Measurements from ENCODE around the gene LRMDA.

Gene LRMDA

DNA sequence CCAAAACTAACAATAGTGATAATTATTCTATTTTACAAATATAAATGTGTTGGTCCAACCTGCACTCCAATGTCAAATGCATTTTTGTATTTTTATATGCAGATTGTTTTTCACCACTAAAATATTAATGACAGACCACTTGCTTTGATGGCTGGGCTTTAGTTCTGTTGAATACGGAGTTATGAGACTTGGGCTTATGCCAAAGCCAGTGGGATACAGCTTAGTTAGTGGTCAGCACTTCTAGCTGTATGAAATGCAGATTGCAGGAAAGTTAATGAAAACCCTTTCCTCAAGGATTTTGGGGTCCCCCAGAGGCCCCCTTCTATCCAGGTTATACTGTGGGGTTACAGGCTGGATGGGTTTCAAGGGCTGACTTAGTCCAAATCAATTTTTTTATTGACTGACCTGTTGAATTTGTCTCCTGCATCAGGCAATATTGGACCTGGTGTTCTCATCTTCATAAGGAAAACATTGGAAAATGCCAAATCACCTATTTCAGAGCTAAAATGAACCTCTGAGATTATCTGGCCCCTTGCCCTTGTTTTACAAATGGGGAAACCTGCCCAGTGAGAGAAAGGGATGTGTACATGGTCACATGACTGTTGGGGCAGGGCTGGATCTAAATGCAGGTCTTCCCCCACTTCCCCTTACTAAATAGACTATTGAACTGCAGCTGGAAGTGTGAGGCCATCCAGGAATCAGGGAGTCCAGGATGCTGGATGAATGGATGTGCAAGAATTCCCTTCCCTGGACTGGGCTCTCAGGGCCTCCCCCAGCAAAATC, 1120.9 kb downstream of the LRMDA start:
- Mint-ChIP-seq H3K27ac (peak overlapping the region; percentile 64 to 76 (median 74)), H3K27me3 (ENCODE audit: low read depth) (peaks cover 9% of the 10 kb centered on the region), H3K36me3 (ENCODE audit: low read depth) (no peaks in the 10 kb centered on the region), H3K9me3 (no peaks in the 10 kb centered on the region), H3K4me1 (peaks cover 67% of the 10 kb centered on the region), H3K4me3 (no peak overlapping the region)
- TF ChIP-seq, protein P1, sequence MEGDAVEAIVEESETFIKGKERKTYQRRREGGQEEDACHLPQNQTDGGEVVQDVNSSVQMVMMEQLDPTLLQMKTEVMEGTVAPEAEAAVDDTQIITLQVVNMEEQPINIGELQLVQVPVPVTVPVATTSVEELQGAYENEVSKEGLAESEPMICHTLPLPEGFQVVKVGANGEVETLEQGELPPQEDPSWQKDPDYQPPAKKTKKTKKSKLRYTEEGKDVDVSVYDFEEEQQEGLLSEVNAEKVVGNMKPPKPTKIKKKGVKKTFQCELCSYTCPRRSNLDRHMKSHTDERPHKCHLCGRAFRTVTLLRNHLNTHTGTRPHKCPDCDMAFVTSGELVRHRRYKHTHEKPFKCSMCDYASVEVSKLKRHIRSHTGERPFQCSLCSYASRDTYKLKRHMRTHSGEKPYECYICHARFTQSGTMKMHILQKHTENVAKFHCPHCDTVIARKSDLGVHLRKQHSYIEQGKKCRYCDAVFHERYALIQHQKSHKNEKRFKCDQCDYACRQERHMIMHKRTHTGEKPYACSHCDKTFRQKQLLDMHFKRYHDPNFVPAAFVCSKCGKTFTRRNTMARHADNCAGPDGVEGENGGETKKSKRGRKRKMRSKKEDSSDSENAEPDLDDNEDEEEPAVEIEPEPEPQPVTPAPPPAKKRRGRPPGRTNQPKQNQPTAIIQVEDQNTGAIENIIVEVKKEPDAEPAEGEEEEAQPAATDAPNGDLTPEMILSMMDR (IDR thresholded peaks at IDR 0.05; ENCODE audit: unreplicated experiment in 3 of 3) = no peak

DNA sequence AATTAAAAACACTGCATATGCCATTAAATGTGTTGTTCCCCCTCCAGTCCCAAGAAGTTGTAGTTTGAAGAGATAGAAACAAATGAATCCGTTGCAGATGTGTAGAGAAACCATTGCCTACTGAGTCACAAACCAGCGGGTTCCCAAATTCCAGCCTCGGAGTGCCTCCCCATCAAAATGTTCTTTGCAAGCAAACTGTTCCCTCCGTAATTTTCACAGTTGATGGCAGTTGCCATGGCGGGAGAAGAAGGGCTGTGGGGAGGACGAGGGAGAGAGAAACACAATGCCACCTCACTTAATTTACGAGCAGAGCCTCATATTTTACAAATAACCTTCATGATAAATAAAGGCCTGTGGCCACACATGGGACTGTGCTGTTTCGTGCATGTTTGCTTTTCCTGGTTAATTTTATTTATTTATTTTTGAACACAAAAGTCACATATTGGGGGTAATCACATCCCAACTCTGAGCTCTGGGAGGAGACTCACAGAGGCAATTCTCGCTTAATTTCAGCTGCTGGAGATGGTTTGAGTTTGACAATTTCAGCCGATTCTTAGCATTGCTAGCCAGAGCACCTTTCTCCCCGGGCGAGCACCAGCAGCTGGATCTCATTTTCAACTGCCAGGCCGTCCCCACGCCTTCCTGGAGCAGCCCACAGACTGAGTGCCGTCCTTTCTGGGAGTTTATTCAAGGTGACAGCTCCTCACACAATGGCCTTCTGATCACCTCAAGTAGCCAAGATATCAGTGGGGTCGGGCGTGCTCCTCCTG, 1122.0 kb downstream of the LRMDA start:
- Mint-ChIP-seq H3K4me1 (peaks cover 56% of the 10 kb centered on the region), H3K4me3 (no peak overlapping the region), H3K36me3 (ENCODE audit: low read depth) (no peaks in the 10 kb centered on the region), H3K27ac (peak overlapping the region; percentile 64 to 76 (median 68)), H3K9me3 (no peaks in the 10 kb centered on the region), H3K27me3 (ENCODE audit: low read depth) (peaks cover 9% of the 10 kb centered on the region)
- TF ChIP-seq, protein P1 (IDR thresholded peaks at IDR 0.05; ENCODE audit: unreplicated experiment in 3 of 3) = no peak

DNA sequence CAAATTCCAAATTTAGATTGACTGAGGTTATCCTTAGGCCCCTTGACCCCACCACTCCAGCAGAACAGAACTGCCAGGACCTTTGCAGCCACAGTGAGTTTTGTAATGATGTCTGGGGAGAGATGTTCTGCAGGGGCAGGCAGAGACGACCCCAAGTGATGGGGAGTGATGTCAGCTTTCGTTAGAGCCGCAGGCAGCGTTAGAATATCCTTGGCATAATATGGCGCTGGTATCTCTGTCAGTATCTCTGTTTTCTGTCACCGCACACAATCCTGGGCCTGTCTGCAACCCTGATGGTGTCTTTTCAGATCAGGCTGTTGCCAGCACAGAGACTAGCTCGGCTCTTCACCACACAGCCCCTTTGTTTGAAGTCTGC, 1122.6 kb downstream of the LRMDA start:
- Mint-ChIP-seq H3K4me3 (no peak overlapping the region), H3K27ac (peak overlapping the region; percentile 14 to 76 (median 68)), H3K27me3 (ENCODE audit: low read depth) (peaks cover 4% of the 10 kb centered on the region), H3K36me3 (ENCODE audit: low read depth) (no peaks in the 10 kb centered on the region), H3K4me1 (peaks cover 50% of the 10 kb centered on the region), H3K9me3 (no peaks in the 10 kb centered on the region)
- TF ChIP-seq, protein P1 (IDR thresholded peaks at IDR 0.05; ENCODE audit: unreplicated experiment in 3 of 3) = no peak

DNA sequence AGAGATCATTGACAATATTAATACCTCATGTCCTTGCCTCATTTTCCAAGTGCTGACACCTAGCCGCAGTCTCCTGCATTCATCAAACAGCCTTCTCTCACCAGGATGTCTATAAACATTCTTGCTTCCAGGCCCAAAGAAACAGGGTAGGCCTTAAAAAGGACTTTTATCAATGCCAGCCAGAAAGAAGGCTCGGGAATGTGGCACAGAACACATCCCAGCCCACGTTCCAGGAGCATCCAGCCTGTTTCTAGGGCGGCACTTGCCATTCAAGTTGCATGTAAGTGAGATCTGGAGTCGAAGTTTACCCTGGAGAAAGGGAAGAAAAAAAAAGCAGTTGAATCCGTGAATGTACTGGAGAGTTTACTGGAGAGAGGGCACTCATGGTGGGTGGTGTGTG, 1123.1 kb downstream of the LRMDA start:
- H3K36me3 Mint-ChIP-seq (ENCODE audit: low read depth) = no peaks in the 10 kb centered on the region
- no peak overlapping the region for H3K4me3 Mint-ChIP-seq
- TF ChIP-seq, protein P1 (IDR thresholded peaks at IDR 0.05; ENCODE audit: unreplicated experiment in 3 of 3) = no peak

DNA sequence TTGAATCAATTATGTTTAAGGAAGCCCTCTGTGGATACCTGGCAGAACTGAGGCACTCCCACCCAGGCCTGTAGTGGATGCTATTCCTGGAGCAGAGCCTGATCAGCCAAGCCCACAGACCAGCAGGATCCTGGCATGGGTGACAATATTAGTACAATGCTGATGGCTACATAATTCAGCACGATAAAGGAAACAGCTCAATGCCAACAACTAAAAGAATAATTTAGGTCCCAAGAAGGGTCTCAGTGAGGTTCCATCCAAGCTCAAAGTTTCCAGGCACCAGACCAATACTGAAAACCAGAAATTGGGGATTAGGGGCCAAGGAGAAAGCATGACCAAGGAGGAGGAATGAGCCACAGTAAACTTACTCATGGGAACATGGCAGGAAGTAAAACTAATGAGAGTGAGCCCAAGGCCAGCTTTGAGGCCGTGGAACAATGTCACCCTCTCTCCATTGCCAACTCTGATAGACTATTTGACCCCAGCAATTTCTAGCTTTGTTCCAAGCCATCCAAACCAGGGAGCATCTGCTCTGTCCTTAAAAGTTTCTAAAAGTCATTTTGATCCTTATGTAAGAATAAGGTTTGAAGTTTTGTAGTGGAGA, 1123.7 kb downstream of the LRMDA start:
- Mint-ChIP-seq H3K27me3 (ENCODE audit: low read depth) (peaks cover 3% of the 10 kb centered on the region), H3K4me1 (peaks cover 53% of the 10 kb centered on the region), H3K36me3 (ENCODE audit: low read depth) (no peaks in the 10 kb centered on the region), H3K4me3 (no peak overlapping the region), H3K9me3 (no peaks in the 10 kb centered on the region), H3K27ac (peak overlapping the region in 2 of 3 experiments; percentile 14 to 68)
- TF ChIP-seq, protein P1 (IDR thresholded peaks at IDR 0.05; ENCODE audit: unreplicated experiment in 3 of 3) = no peak

More for the DNA sequence above, 1123.1 kb downstream of the LRMDA start:
- H3K27ac Mint-ChIP-seq = peak overlapping the region; percentile 14 to 76 (median 68)
- peaks cover 48% of the 10 kb centered on the region for H3K4me1 Mint-ChIP-seq
- H3K27me3 Mint-ChIP-seq (ENCODE audit: low read depth) = peaks cover 3% of the 10 kb centered on the region
- H3K9me3 Mint-ChIP-seq = no peaks in the 10 kb centered on the region
